NCI-H446 (cell line): ENCODE measurements around the gene SH3BGRL3.
"Not testable (repeated sequence)": the region's sequence is repeated elsewhere in the genome, so short reads cannot be mapped to it uniquely, and the experiment has no call there.

Experiments
- DNase-seq, 2 experiments: peaks; one replicate each; lab custom pipeline; 2025; lab: John Stamatoyannopoulos, UW

SH3BGRL3 gene

GRCh38 chr1:26279456-26280332 is at the start of gene SH3BGRL3:
SH3BGRL3 (plus strand) TSS chr1:26280086; CDS start chr1:26280156, 70 bp downstream.
- DNase-seq: peak; percentile 60 to 86

GRCh38 chr1:26230682-26231081 is 49.2 kb upstream of the SH3BGRL3 start:
- not testable (repeated sequence) for DNase-seq

- DNase-seq: peak; percentile 98 to 99
Observed at GRCh38 chr1:26233903-26234643, 45.8 kb upstream of the SH3BGRL3 start, which contains the start of gene CEP85. CEP85 (plus strand) TSS chr1:26234200; CDS start chr1:26239784, 5,584 bp downstream.

- peak; percentile 23 to 36 for DNase-seq
Observed at GRCh38 chr1:26234644-26235370, 45.1 kb upstream of the SH3BGRL3 start.

GRCh38 chr1:26237230-26237966 is 42.5 kb upstream of the SH3BGRL3 start:
- DNase-seq: peak in 1 of 2 experiments; percentile 19

- DNase-seq: no peak
Observed at GRCh38 chr1:26239936-26240335, 40.0 kb upstream of the SH3BGRL3 start.

GRCh38 chr1:26252718-26253117 is 27.2 kb upstream of the SH3BGRL3 start:
- DNase-seq: no peak

GRCh38 chr1:26254404-26254803 is 25.5 kb upstream of the SH3BGRL3 start:
- no peak for DNase-seq

GRCh38 chr1:26257222-26257621 is 22.7 kb upstream of the SH3BGRL3 start:
- DNase-seq: no peak

- DNase-seq: no peak
Observed at GRCh38 chr1:26259005-26259404, 20.9 kb upstream of the SH3BGRL3 start.

- no peak for DNase-seq
Observed at GRCh38 chr1:26259578-26259977, 20.3 kb upstream of the SH3BGRL3 start.

GRCh38 chr1:26263212-26263611 is 16.7 kb upstream of the SH3BGRL3 start:
- DNase-seq: no peak

GRCh38 chr1:26265405-26265804 is 14.5 kb upstream of the SH3BGRL3 start:
- no peak for DNase-seq

GRCh38 chr1:26268290-26269197 is 11.3 kb upstream of the SH3BGRL3 start:
- no peak for DNase-seq

GRCh38 chr1:26269198-26269550 is 10.7 kb upstream of the SH3BGRL3 start:
- no peak for DNase-seq

- no peak for DNase-seq
Observed at GRCh38 chr1:26274801-26275425, 5.0 kb upstream of the SH3BGRL3 start.

GRCh38 chr1:26275580-26276431 is 4.1 kb upstream of the SH3BGRL3 start:
- peak; percentile 37 to 82 for DNase-seq

GRCh38 chr1:26276432-26276838 is 3.5 kb upstream of the SH3BGRL3 start:
- peak in 1 of 2 experiments; percentile 46 for DNase-seq

GRCh38 chr1:26277261-26277661 is 2.6 kb upstream of the SH3BGRL3 start:
- no peak for DNase-seq
